Stimulated activated CD4-positive, alpha-beta T cell treated with anti-CD3 and anti-CD28 coated beads, Interleukin-1b, Interleukin-23, amount 100 ng/mL, for 48 hours (primary cell): ENCODE data around the gene MT1HL1.

Experiments used
- DNase-seq: peaks from one replicate; pipeline ENCODE4 v3.0.0-alpha.2; 2020

MT1HL1 gene

DNA sequence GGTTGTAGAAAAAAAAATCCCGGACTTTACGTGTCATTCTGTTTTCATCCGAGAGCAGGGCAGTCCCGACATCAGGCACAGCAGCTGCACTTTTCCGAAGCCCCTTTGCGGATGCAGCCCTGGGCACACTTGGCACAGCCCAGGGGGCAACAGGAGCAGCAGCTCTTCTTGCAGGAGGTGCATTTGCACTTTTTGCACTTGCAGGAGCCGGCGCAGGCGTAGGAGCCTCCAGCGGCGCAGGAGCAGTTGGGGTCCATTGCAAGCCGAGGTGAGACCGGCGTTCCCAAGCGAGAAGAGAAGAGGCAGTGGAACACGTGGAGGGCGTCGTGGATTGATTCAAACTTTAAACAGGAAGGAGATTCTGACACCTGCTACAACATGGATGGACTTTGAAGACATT lies at the start of gene MT1HL1:
Gene MT1HL1, minus strand, starts transcription at position 326 of the 400 bp plus-strand sequence. Its CDS starts 69 bp downstream, at position 257.
- DNase-seq: no peak

- no peak for DNase-seq
These were observed 46.7 kb upstream of the MT1HL1 start for GRCh38 chr1:237050915-237051314.

- no peak for DNase-seq
These were observed 45.9 kb upstream of the MT1HL1 start for GRCh38 chr1:237050185-237050584.

- DNase-seq: no peak
These were observed 44.6 kb upstream of the MT1HL1 start for GRCh38 chr1:237048803-237049202.

- DNase-seq: no peak
These were observed 41.2 kb upstream of the MT1HL1 start for GRCh38 chr1:237045278-237046016.

- no peak for DNase-seq
These were observed 39.8 kb upstream of the MT1HL1 start for GRCh38 chr1:237043846-237044636.

DNA sequence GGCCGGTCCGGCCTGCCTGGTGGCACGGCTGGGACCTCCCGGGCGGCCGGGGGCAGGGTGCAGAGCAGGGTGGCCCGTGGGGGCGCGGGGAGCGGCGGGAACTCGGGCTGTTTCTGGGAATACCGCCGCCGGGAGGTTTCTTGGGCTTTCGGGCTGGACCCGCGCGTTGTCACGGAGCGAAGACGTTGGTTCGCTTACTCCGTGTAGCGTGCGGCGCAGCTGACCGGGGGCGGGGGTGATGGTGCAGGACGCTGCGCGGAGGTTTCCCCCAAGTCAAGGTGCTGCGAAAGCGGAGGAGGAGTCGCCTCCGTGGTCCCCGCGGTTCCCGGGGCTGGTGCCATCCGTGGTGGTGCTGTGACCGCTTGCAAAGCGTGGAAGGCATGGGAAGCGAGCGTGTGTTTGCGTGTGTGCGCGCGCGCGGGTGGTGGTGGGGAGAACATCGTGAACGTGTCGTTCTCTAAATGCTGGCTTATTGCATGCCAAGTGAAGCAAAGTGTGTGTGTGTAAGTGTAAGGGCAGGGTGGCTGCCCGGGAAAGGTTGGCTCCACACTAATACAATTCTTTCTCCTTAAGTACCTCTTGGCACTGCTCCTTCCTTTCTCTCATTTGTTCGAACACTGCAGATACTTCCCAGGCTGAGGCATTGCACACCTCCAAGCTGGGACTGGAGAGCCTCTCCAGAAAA lies 38.8 kb upstream of the MT1HL1 start:
- no peak for DNase-seq

DNA sequence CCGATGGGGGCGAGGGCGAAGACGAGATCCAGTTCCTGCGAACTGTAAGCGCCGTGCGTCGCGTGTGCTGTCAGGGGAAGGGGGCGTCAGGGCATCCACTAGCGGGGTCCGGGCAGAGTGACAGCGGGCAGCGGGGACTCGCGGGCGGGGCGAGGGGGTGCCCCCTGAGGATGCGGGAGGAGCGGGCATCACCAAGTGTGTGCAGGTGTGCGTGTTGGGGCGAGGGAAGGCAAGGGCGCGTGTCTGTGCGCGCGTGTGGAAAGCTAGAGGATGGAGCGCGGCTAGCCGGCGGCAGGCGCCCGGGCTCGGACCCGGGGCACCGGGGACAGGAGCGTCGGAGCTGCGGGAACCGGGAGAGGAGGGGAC lies 38.3 kb upstream of the MT1HL1 start:
- DNase-seq: no peak

DNA sequence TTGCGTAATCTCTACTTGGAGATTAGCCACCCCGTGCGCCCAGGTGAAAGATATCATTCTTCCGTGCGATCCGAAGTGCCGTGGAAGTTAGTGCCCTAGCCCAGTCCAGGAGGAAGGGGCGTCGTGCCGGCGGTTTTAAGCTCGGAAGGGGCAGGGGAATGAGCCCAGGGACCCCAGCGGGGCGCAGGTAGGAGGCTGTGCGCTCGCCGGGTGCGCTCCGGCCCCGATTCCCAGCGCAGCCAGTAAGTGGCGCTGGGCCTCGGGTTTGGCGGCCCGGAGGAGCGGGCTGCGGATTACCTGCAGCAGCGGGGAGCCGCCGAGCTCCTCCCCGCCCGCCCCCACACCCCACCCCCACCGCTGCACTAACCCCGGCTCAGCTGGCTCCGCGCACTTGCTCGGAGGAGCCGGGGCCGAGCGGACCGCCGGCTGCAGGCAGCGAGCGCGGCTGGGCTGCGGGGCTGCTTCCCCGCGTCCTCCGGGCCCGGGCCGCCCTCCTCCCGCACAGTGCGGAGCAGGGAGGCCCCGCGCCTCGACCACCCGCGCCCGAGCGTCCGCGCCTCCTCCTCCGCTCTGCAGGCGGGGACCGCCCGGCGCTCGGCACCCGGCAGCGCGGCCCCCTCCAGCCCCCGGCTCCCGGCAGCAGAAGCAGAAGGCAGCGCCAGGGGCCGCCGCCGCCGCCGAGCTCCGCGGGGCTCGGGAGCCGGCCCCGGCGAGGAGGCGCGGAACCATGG lies 37.7 kb upstream of the MT1HL1 start, which contains the start of gene RYR2:
Gene RYR2, plus strand, starts transcription at position 390 of the 731 bp plus-strand sequence. Its CDS starts 338 bp downstream, at position 728.
- no peak for DNase-seq

GRCh38 chr1:237041461-237041794 lies 37.2 kb upstream of the MT1HL1 start:
- no peak for DNase-seq

GRCh38 chr1:237040823-237041222 lies 36.6 kb upstream of the MT1HL1 start:
- no peak for DNase-seq

DNA sequence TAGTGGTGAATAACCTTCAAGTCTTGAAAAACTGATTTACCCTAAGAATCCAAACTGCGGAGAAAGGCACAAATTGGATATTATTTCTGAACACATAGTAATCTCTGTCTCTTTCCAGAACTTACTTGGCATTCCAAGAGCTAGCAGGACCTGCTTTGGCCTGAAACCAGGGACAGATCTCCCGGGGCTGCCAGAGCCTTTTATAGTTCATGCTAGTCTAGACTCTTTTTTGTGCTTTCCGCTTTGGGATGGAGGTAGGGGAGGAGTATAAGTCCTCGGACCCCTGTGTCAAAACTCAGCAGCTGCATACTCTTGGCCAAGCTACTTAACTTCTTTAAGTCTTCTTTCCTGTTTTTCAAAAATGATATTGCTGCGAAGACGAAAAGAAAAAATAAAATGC lies 34.0 kb upstream of the MT1HL1 start:
- no peak for DNase-seq

DNA sequence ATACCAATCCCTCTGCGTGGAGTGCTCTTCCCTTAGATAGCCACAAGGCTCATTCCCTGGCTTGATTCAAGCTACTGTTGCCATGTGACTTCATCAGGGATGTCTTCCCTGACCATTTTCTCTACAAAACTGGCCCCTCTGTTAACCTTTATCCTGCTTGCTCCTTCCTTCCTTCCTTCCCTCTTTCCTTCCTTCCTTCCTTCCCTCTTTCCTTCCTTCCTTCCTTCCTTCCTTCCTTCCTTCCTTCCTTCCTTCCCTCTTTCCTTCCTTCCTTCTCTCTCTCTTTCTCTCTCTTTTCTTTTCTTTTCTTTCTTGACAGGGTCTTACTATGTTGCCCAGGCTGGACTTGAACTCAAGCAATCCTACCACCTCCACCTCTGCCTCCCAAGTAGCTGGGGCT lies 31.5 kb upstream of the MT1HL1 start:
- no peak for DNase-seq

GRCh38 chr1:237033804-237034203 lies 29.6 kb upstream of the MT1HL1 start:
- no peak for DNase-seq

DNA sequence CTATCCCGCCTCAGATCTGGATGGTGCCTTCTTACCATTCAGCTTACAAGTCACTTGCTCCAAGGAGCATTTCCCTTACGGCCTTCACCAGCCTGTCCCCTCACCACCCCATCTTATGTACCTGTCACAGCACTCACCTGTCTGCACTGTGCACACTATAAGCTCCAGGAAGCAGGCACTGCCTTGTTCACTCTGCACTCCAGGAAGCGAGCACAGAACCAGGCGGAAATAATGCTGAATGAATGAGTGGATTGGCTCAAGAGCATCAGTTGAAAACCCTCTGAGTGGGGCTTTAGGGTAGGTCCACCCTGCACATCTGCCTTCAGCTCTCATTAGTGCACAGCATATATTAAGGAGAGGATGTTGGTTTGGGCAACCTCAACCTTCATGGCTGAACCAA lies 28.8 kb upstream of the MT1HL1 start:
- no peak for DNase-seq

DNA sequence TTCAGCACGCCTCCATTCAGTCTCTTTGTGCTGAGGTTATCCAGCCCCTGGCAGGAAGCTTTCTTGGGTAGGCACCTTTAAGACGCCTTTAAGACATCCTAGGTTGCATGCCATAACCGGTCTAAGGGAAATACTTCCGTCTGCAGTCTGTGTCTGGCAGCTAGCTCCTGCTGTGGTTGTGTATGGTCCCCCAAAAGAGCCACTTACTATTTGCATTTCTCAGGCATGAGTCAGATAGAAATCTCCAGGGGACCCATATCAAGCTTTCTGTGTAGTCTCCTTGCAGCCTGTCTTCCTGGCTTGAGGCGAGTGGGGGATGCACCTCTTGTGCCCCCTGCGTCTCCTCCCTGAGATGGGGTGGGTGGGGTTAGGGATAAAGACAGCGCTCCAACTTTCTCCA lies 27.8 kb upstream of the MT1HL1 start:
- no peak for DNase-seq

DNA sequence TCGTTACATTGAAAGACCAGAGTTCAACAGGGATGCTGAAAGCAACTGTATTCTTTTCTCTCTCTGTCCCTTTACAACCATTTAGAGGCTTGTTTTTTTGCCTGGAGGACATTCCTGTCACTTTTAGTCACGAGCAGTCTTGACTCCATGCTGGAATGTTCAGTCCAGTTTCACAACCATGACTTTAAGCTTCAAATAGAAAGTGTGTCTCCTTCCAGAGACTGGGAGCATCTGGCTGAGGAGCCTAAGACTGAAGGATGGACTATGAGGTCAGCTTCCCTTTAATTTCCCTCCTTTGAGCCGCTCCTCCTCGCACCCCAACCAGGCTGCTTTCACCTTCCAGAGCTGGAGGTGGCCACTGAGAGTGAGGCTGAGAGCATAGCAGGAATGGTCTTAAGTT lies 27.2 kb upstream of the MT1HL1 start:
- no peak for DNase-seq

GRCh38 chr1:237029850-237030535 lies 25.8 kb upstream of the MT1HL1 start:
- DNase-seq: no peak

- DNase-seq: no peak
These were observed 25.0 kb upstream of the MT1HL1 start for GRCh38 chr1:237029240-237029639.

- no peak for DNase-seq
These were observed 21.3 kb upstream of the MT1HL1 start for GRCh38 chr1:237025358-237026074.

DNA sequence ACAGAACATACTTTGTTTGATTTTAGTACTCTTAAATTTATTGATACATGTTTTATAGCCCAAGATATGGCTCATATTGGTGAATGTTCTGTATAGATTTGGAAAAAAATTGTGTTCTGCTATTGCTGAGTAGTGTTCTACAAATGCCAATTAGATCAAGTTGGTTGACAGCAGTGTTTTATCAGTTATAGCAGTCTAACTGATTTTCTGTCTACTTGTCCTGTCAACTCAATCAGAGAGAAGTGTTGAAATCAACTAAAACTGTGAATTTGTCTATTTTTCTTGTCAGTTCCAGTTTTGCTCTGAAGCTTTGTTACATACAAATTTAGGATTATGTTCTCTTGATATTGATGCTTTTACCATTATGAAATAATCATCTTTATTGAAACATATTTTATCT lies 14.7 kb upstream of the MT1HL1 start:
- no peak for DNase-seq

GRCh38 chr1:237016626-237017025 lies 12.4 kb upstream of the MT1HL1 start:
- no peak for DNase-seq
